A549 (cell line): ENCODE data around the gene ALDH3A2.
A peak's percentile ranks its signal among the peaks of the same experiment; 100 is the strongest.

Source experiments
- CEBPB ChIP-seq, 2 experiments: fragments of >200 bp in 1 of 2; sonication (Bioruptor Twin) in 1 of 2; formaldehyde crosslinking in 1 of 2; IDR thresholded peaks; 2 replicates each; pipeline ENCODE4 v1.6.1; 2012 to 2016
- FOSB ChIP-seq: fragments of 250-450 bp; sonication (Bioruptor Pico); IDR thresholded peaks from 2 replicates; pipeline ENCODE4 v1.5.0; 2020; ENCODE audit warnings: mild to moderate bottlenecking, moderate library complexity
- KDM5A ChIP-seq: fragments of 200-600 bp; sonication (generic); IDR thresholded peaks from 2 replicates; pipeline ENCODE4 v1.6.1; 2016; ENCODE audit warnings: antibody characterized with exemption, mild to moderate bottlenecking
- MYC ChIP-seq: IDR thresholded peaks from 2 replicates; pipeline ENCODE4 v1.6.1; 2012; ENCODE audit warnings: mild to moderate bottlenecking, inconsistent platforms, low read length, improper control_type of control experiment, borderline replicate concordance
- RAD21 ChIP-seq, 2 experiments: fragments of >200 bp in 1 of 2; sonication (Bioruptor Twin) in 1 of 2; formaldehyde crosslinking in 1 of 2; IDR thresholded peaks in 1 of 2; conservative IDR thresholded peaks in 1 of 2; 2 replicates in 1 of 2; 3 replicates in 1 of 2; pipeline ENCODE4 v1.6.1; 2012 to 2018; ENCODE audit warnings: inconsistent platforms in 1 of 2
- RNF2 ChIP-seq: fragments of 200-600 bp; sonication (generic); IDR thresholded peaks from 2 replicates; pipeline ENCODE4 v1.6.1; 2016; ENCODE audit warnings: low read depth, mild to moderate bottlenecking, antibody characterized with exemption, moderate library complexity, borderline replicate concordance
- TP53 ChIP-seq: fragments of 250-450 bp; sonication (Bioruptor Pico); IDR thresholded peaks from 2 replicates; pipeline ENCODE4 v1.5.0; 2021; ENCODE audit warnings: mild to moderate bottlenecking, moderate library complexity
- ZSCAN20 ChIP-seq: fragments of 250-450 bp; sonication (Bioruptor Pico); IDR thresholded peaks from 2 replicates; pipeline ENCODE4 v1.8.0; 2022; ENCODE audit warnings: mild to moderate bottlenecking, moderate library complexity
- TF ChIP-seq, protein P1 (sequence below): fragments of >200 bp; sonication (Bioruptor Twin); formaldehyde crosslinking; IDR thresholded peaks from 3 replicates; pipeline ENCODE4 v1.5.1; 2016
- TF ChIP-seq, protein P2 (sequence below): fragments of 200-600 bp; sonication (generic); IDR thresholded peaks from 2 replicates; pipeline ENCODE4 v1.6.1; 2016; ENCODE audit warnings: antibody characterized with exemption, mild to moderate bottlenecking, moderate library complexity
- TF ChIP-seq, protein P3 (sequence below): IDR thresholded peaks from 2 replicates; pipeline ENCODE4 v1.6.1; 2012
- TF ChIP-seq, protein P4 (sequence below): fragments of 450-650 bp; IDR thresholded peaks from 2 replicates; pipeline ENCODE4 v1.6.1; 2014; ENCODE audit warnings: antibody characterized with exemption
- TF ChIP-seq, protein P5 (sequence below): fragments of >200 bp; sonication (Bioruptor Twin); formaldehyde crosslinking; IDR thresholded peaks from 3 replicates; pipeline ENCODE4 v1.6.1; 2016
- TF ChIP-seq, protein P6 (sequence below): IDR thresholded peaks from 2 replicates; pipeline ENCODE4 v1.6.1; 2012; ENCODE audit warnings: low read depth, borderline replicate concordance

DNA sequence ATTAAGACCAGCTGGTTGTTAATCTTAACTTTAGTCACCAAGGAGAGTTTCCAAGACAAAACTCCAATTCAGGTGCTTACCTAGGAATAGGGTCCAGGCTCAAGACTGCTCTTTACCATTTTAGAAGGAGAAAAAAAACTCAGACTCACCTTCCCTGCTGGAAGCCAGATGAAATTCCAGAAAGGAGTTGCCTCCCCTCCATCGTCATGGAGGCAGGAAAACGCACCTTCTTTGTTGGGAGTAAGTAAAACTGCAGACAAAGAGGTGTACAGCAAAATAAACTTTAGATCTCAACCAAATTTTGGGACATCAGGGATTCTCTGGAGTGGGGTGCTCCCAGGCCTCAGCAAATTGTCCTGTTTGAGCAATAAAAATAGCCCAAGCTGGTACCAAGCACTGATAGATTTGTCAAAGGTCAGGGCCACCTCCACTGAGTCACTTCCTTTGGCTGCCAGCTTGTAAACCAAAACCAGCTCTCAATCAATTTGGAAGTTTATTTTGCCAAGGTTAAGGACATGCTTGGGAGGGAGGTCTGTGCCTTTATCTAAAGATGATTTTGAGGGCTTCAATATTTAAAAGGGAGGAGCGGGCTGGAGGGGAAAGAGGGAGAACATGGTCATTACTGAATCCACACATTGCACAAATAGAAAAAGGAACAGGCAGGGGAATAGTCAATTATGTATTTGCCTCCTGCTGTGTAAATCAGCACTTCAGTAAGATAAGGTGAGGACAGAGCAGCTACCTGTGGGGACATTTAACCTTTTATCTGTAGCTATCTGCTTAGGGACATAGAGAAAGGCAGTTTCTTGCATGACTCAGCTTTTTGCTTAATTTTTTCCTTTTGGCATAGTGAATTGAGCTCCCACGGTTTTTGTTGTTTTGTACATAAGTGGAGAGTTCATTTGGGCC, 1.5 kb upstream of the ALDH3A2 start:
- TF ChIP-seq, protein P1, sequence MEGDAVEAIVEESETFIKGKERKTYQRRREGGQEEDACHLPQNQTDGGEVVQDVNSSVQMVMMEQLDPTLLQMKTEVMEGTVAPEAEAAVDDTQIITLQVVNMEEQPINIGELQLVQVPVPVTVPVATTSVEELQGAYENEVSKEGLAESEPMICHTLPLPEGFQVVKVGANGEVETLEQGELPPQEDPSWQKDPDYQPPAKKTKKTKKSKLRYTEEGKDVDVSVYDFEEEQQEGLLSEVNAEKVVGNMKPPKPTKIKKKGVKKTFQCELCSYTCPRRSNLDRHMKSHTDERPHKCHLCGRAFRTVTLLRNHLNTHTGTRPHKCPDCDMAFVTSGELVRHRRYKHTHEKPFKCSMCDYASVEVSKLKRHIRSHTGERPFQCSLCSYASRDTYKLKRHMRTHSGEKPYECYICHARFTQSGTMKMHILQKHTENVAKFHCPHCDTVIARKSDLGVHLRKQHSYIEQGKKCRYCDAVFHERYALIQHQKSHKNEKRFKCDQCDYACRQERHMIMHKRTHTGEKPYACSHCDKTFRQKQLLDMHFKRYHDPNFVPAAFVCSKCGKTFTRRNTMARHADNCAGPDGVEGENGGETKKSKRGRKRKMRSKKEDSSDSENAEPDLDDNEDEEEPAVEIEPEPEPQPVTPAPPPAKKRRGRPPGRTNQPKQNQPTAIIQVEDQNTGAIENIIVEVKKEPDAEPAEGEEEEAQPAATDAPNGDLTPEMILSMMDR, result no peak
- TF ChIP-seq RAD21 (conservative IDR thresholded peaks at IDR 0.05 in 1 of 2, IDR thresholded peaks at IDR 0.05 in 1 of 2) (no peak), KDM5A (no peak), TP53 (CRISPR knock-in tag) (no peak), MYC (no peak), ZSCAN20 (CRISPR knock-in tag) (no peak), CEBPB (IDR thresholded peaks at IDR 0.05) (no peak; a peak in 2 of 4 replicates), FOSB (CRISPR knock-in tag) (peak; percentile 80), RNF2 (no peak)
- TF ChIP-seq, protein P2, sequence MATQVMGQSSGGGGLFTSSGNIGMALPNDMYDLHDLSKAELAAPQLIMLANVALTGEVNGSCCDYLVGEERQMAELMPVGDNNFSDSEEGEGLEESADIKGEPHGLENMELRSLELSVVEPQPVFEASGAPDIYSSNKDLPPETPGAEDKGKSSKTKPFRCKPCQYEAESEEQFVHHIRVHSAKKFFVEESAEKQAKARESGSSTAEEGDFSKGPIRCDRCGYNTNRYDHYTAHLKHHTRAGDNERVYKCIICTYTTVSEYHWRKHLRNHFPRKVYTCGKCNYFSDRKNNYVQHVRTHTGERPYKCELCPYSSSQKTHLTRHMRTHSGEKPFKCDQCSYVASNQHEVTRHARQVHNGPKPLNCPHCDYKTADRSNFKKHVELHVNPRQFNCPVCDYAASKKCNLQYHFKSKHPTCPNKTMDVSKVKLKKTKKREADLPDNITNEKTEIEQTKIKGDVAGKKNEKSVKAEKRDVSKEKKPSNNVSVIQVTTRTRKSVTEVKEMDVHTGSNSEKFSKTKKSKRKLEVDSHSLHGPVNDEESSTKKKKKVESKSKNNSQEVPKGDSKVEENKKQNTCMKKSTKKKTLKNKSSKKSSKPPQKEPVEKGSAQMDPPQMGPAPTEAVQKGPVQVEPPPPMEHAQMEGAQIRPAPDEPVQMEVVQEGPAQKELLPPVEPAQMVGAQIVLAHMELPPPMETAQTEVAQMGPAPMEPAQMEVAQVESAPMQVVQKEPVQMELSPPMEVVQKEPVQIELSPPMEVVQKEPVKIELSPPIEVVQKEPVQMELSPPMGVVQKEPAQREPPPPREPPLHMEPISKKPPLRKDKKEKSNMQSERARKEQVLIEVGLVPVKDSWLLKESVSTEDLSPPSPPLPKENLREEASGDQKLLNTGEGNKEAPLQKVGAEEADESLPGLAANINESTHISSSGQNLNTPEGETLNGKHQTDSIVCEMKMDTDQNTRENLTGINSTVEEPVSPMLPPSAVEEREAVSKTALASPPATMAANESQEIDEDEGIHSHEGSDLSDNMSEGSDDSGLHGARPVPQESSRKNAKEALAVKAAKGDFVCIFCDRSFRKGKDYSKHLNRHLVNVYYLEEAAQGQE, result no peak
- TF ChIP-seq, protein P3, sequence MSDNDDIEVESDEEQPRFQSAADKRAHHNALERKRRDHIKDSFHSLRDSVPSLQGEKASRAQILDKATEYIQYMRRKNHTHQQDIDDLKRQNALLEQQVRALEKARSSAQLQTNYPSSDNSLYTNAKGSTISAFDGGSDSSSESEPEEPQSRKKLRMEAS, result no peak
- TF ChIP-seq, protein P4, sequence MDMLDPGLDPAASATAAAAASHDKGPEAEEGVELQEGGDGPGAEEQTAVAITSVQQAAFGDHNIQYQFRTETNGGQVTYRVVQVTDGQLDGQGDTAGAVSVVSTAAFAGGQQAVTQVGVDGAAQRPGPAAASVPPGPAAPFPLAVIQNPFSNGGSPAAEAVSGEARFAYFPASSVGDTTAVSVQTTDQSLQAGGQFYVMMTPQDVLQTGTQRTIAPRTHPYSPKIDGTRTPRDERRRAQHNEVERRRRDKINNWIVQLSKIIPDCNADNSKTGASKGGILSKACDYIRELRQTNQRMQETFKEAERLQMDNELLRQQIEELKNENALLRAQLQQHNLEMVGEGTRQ, result no peak
- TF ChIP-seq, protein P5, sequence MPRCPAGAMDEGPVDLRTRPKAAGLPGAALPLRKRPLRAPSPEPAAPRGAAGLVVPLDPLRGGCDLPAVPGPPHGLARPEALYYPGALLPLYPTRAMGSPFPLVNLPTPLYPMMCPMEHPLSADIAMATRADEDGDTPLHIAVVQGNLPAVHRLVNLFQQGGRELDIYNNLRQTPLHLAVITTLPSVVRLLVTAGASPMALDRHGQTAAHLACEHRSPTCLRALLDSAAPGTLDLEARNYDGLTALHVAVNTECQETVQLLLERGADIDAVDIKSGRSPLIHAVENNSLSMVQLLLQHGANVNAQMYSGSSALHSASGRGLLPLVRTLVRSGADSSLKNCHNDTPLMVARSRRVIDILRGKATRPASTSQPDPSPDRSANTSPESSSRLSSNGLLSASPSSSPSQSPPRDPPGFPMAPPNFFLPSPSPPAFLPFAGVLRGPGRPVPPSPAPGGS, result no peak
- TF ChIP-seq, protein P6, sequence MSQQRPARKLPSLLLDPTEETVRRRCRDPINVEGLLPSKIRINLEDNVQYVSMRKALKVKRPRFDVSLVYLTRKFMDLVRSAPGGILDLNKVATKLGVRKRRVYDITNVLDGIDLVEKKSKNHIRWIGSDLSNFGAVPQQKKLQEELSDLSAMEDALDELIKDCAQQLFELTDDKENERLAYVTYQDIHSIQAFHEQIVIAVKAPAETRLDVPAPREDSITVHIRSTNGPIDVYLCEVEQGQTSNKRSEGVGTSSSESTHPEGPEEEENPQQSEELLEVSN, result no peak
